ENCODE results near the gene SUSD2.

The SUSD2 gene

GRCh38 chr22:24153353-24153752 lies 27.9 kb upstream of the SUSD2 start:
- peak; percentile 33 for DNase-seq

GRCh38 chr22:24153959-24154358 lies 27.3 kb upstream of the SUSD2 start:
- no peak for DNase-seq

GRCh38 chr22:24154826-24155225 lies 26.5 kb upstream of the SUSD2 start:
- no peak for DNase-seq

- peak; percentile 65 for DNase-seq
Observed at GRCh38 chr22:24155627-24156140, 25.6 kb upstream of the SUSD2 start.

GRCh38 chr22:24156141-24156912 lies 25.0 kb upstream of the SUSD2 start:
- peak; percentile 75 for DNase-seq

- peak; percentile 89 for DNase-seq
Observed at GRCh38 chr22:24156913-24157821, 24.1 kb upstream of the SUSD2 start.

- no peak for DNase-seq
Observed at GRCh38 chr22:24157822-24158135, 23.5 kb upstream of the SUSD2 start.

- DNase-seq = no peak
Observed at GRCh38 chr22:24159650-24160049, 21.6 kb upstream of the SUSD2 start.

- no peak for DNase-seq
Observed at GRCh38 chr22:24160546-24160945, 20.7 kb upstream of the SUSD2 start.

- DNase-seq = no peak
Observed at GRCh38 chr22:24161485-24161884, 19.8 kb upstream of the SUSD2 start.

GRCh38 chr22:24161909-24162308 lies 19.4 kb upstream of the SUSD2 start:
- DNase-seq = no peak

GRCh38 chr22:24162436-24162835 lies 18.9 kb upstream of the SUSD2 start:
- no peak for DNase-seq

- DNase-seq = no peak
Observed at GRCh38 chr22:24164243-24164642, 17.0 kb upstream of the SUSD2 start.

GRCh38 chr22:24164940-24165339 lies 16.3 kb upstream of the SUSD2 start:
- DNase-seq = no peak

GRCh38 chr22:24165673-24166072 lies 15.6 kb upstream of the SUSD2 start:
- DNase-seq = no peak

- no peak for DNase-seq
Observed at GRCh38 chr22:24166811-24167210, 14.5 kb upstream of the SUSD2 start.

- no peak for DNase-seq
Observed at GRCh38 chr22:24169439-24170058, 11.7 kb upstream of the SUSD2 start.

GRCh38 chr22:24170188-24170587 lies 11.1 kb upstream of the SUSD2 start:
- DNase-seq = no peak

- DNase-seq = no peak
Observed at GRCh38 chr22:24170632-24171031, 10.7 kb upstream of the SUSD2 start.

- no peak for DNase-seq
Observed at GRCh38 chr22:24171822-24172221, 9.5 kb upstream of the SUSD2 start.

- peak; percentile 75 for DNase-seq
Observed at GRCh38 chr22:24175160-24175808, 6.0 kb upstream of the SUSD2 start.

GRCh38 chr22:24176040-24176439 lies 5.2 kb upstream of the SUSD2 start:
- DNase-seq = no peak

- no peak for DNase-seq
Observed at GRCh38 chr22:24176630-24177029, 4.7 kb upstream of the SUSD2 start.

Data from activated CD4-positive, alpha-beta T cell treated with anti-CD3 and anti-CD28 coated beads for 48 hours (primary cell).